ENCODE results near the gene LRIT1. TPM values are rescaled to one million over a fixed set of nuclear protein-coding genes. Genes with fewer than 3 reads are reported as not detected.

Gene LRIT1
- total and polyA plus RNA-seq, 2 of the 8 experiments (the other 6 are each of a cell fraction or from before 2014, with no cell fraction given) = 0.03 TPM; not detected in 1

- WGBS, 2 experiments (ENCODE audit: extremely low coverage in 1 of 2, insufficient coverage in 1 of 2, insufficient read length in 1 of 2, insufficient replicate concordance in 2 of 2, low coverage in 1 of 2, low lambda C conversion rate in 2 of 2, missing lambda C conversion rate in 1 of 2) = 88% methylated on average over 9 of the region's 9 CpGs; no CpG with 5 or more reads in 1 of the 2 experiments
- H2BK5ac ChIP-seq (ENCODE audit: low read depth, low read length) = no peak within 1 kb of the TSS
- no peak within 1 kb of the TSS; the same call in 1 of the 2 replicates for H3K18ac ChIP-seq (ENCODE audit: extremely low read depth, low read length)
- H4K8ac ChIP-seq (ENCODE audit: extremely low read depth, insufficient read depth, low read length) = no peak within 1 kb of the TSS
- DNase-seq (ENCODE audit: low read depth in 1 of 2, low spot score in 2 of 2) = no peak
- H3K79me1 ChIP-seq (ENCODE audit: low read depth, low read length) = no peaks in the 10 kb centered on the region
- no peaks in the 10 kb centered on the region for H3K27me3 ChIP-seq (replicated peaks in 1 of 4; ENCODE audit: control insufficient read depth in 3 of 4, extremely low read depth in 1 of 4, insufficient read depth in 3 of 4, low read length in 3 of 4)
- H3K9ac ChIP-seq (replicated peaks in 1 of 4; ENCODE audit: extremely low read depth in 1 of 4, low read depth in 3 of 4, low read length in 3 of 4) = no peak within 1 kb of the TSS
- ChIA-PET CTCF (ENCODE audit: partially characterized antibody) (interaction anchor here (0.8 to 11.2 kb wide), 7 partner anchors 8 to 368 kb away, joined by 3 to 102 read pairs (median 7); no protein-coding TSS in a partner anchor), POLR2A (ENCODE audit: partially characterized antibody) (no interaction called here)
- no peak within 1 kb of the TSS for H4K91ac ChIP-seq (replicated peaks; ENCODE audit: insufficient read length, low read length)
- H2BK20ac ChIP-seq (ENCODE audit: low read length) = no peak within 1 kb of the TSS
- H2BK15ac ChIP-seq (ENCODE audit: low read length) = no peak within 1 kb of the TSS
- H3K23me2 ChIP-seq (ENCODE audit: low read depth, low read length) = no peaks in the 10 kb centered on the region; the same call in 1 of the 2 replicates
- no peak within 1 kb of the TSS for H3K23ac ChIP-seq (ENCODE audit: insufficient read length)
- no peaks in the 10 kb centered on the region for H3K79me2 ChIP-seq (ENCODE audit: control insufficient read depth in 1 of 2, insufficient read depth in 2 of 2, low read length in 2 of 2)
- no peak within 1 kb of the TSS for H3K56ac ChIP-seq (replicated peaks; ENCODE audit: insufficient read length, low read depth, low read length)
- no peak within 1 kb of the TSS for H3K27ac ChIP-seq (ENCODE audit: low read depth, low read length)
- no peak for FAIRE-seq
- no peak within 1 kb of the TSS for H2BK12ac ChIP-seq (ENCODE audit: low read depth, low read length)
- H2BK120ac ChIP-seq (replicated peaks; ENCODE audit: low read depth, low read length) = no peak within 1 kb of the TSS
- no peaks in the 10 kb centered on the region for H3K4me1 ChIP-seq (replicated peaks in 1 of 4; ENCODE audit: control insufficient read depth in 3 of 4, insufficient read depth in 4 of 4, low read length in 3 of 4)
- no peak within 1 kb of the TSS for H3K4ac ChIP-seq (replicated peaks; ENCODE audit: insufficient read length, low read depth, low read length)
- H3K14ac ChIP-seq (ENCODE audit: insufficient read length) = no peak within 1 kb of the TSS
- H4K5ac ChIP-seq (ENCODE audit: insufficient read length, low read depth, low read length) = no peak within 1 kb of the TSS
- no peaks in the 10 kb centered on the region for H3K36me3 ChIP-seq (ENCODE audit: control insufficient read depth in 2 of 4, insufficient read depth in 4 of 4, low read length in 3 of 4)
- H3K9me3 ChIP-seq (ENCODE audit: insufficient read depth in 2 of 2, low read depth in 1 of 2, low read length in 1 of 2) = no peaks in the 10 kb centered on the region
- no peak within 1 kb of the TSS for H3K4me3 ChIP-seq (ENCODE audit: extremely low read depth in 1 of 4, insufficient read depth in 2 of 4, low read depth in 3 of 4, low read length in 4 of 4)
- no peak within 1 kb of the TSS for H2AK5ac ChIP-seq (ENCODE audit: low read depth, low read length)
- H4K20me1 ChIP-seq (replicated peaks in 1 of 2; ENCODE audit: control insufficient read depth in 1 of 2, insufficient read depth in 2 of 2, low read length in 2 of 2) = no peaks in the 10 kb centered on the region
- H3K4me2 ChIP-seq (ENCODE audit: insufficient read depth in 1 of 2, low read depth in 2 of 2, low read length in 2 of 2) = no peak within 1 kb of the TSS
- H2AFZ ChIP-seq (ENCODE audit: low read length) = 0 out of 2 replicates have a peak within 1 kb of the TSS, but pooled peaks have one; percentile 14
- TF ChIP-seq CTBP2 (IDR thresholded peaks at IDR 0.05; ENCODE audit: borderline replicate concordance, insufficient read depth, insufficient read length, low read length) (no peak), CHD1 (IDR thresholded peaks at IDR 0.05; ENCODE audit: low read depth, low read length) (no peak), CTCF (IDR thresholded peaks at IDR 0.05; ENCODE audit: control extremely low read depth in 1 of 3, insufficient read depth in 1 of 3, low read depth in 1 of 3, low read length in 3 of 3) (no peak), GABPA (IDR thresholded peaks at IDR 0.05; ENCODE audit: borderline replicate concordance, insufficient read depth, low read length) (no peak), TCF12 (IDR thresholded peaks at IDR 0.05; ENCODE audit: low read depth, low read length) (no peak), KDM1A (IDR thresholded peaks at IDR 0.05; ENCODE audit: borderline replicate concordance, low read length) (no peak), CREB1 (IDR thresholded peaks at IDR 0.05) (no peak), TAF7 (optimal IDR thresholded peaks at IDR 0.05; ENCODE audit: borderline replicate concordance, low read depth, low read length) (no peak), SRF (IDR thresholded peaks at IDR 0.05; ENCODE audit: low read depth, low read length) (no peak), JUND (IDR thresholded peaks at IDR 0.05; ENCODE audit: low read length) (no peak)
Observed at GRCh38 chr10:84244651-84245270, 3.4 kb upstream of the LRIT1 start, which contains the start of gene RGR. Gene RGR (plus strand): TSS chr10:84245053. CDS start chr10:84245091, 38 bp downstream.
